Measurements from ENCODE around the gene GLUD1. TPM values are rescaled to one million over a fixed set of nuclear protein-coding genes. Genes with fewer than 3 reads are reported as not detected.
"Not testable (repeated sequence)": the region's sequence is repeated elsewhere in the genome, so short reads cannot be mapped to it uniquely, and the experiment has no call there.

The GLUD1 gene
- total RNA-seq, 1 donor from 2014 or later, result 69.5 TPM

DNA sequence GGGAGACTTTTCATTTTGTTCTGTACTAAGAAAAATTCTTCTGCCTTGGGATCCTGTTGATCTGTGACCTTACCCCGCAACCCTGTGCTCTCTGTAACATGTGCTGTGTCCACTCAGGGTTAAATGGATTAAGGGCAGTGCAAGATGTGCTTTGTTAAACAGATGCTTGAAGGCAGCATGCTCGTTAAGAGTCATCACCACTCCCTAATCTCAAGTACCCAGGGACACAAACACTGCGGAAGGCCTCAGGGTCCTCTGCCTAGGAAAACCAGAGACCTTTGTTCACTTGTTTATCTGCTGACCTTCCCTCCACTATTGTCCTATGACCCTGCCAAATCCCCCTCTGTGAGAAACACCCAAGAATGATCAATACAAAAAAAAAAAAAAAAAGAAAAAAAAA, 13.1 kb downstream of the GLUD1 start:
- not testable (repeated sequence) for H3K27ac Mint-ChIP-seq; H3K4me3 Mint-ChIP-seq (ENCODE audit: low read depth); DNase-seq (ENCODE audit: low spot score, unreplicated experiment); H3K27me3 Mint-ChIP-seq; H3K9me3 Mint-ChIP-seq (ENCODE audit: low read depth)
- peaks cover 23% of the 10 kb centered on the region for H3K4me1 Mint-ChIP-seq (ENCODE audit: low read depth)
- peaks cover 17% of the 10 kb centered on the region for H3K36me3 Mint-ChIP-seq (ENCODE audit: insufficient read depth)

DNA sequence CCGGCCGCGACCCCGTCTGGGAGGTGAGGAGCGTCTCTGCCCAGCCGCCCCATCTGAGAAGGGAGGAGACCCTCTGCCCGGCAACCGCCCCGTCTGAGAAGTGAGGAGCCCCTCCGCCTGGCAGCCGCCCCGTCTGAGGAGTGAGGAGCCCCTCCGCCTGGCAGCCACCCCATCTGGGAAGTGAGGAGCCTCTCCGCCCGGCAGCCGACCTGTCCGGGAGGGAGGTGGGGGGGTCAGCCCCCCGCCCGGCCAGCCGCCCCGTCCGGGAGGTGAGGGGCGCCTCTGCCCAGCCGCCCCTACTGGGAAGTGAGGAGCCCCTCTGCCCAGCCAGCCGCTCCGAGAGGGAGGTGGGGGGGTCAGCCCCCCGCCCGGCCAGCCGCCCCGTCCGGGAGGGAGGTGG, 14.0 kb downstream of the GLUD1 start:
- not testable (repeated sequence) for H3K4me3 Mint-ChIP-seq (ENCODE audit: low read depth); H3K27ac Mint-ChIP-seq; H3K9me3 Mint-ChIP-seq (ENCODE audit: low read depth); H3K27me3 Mint-ChIP-seq; DNase-seq (ENCODE audit: low spot score, unreplicated experiment)
- H3K36me3 Mint-ChIP-seq (ENCODE audit: insufficient read depth), result peaks cover 15% of the 10 kb centered on the region
- peaks cover 23% of the 10 kb centered on the region for H3K4me1 Mint-ChIP-seq (ENCODE audit: low read depth)

DNA sequence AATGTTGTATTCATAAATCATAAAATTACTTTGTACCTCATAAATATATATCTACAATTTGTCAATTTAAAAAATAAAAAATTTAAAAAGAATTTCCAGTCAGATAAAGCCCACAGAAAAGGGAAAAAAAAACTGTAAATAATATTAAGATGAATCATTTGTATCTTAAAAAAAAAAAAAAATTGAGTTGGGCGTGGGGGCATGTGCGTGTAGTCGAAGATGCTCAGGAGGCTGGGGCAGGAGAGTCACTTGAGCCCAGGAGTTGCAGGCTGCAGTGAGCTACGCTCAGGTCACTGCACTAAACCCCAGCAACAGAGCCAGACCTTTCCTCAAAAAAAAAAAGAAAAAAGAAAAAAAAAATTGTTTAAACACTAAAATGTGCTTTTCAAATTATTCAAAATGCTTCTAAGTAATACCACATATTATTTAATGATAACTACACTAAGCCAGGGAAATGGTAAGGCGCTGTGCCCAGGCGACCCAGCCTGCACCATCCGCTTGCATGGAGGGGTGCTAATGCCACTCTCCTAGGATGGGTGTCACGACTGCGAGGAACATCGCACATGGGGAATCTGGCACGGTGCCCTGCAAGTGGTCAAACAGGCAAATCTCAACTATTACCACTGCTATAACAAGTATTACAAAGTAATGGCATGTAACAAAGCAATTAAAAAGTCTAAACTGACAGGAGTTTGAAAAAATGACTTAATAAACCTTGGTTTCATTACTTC, 15.4 kb downstream of the GLUD1 start:
- H3K27me3 Mint-ChIP-seq, result no peaks in the 10 kb centered on the region
- H3K27ac Mint-ChIP-seq, result no peak overlapping the region
- H3K4me1 Mint-ChIP-seq (ENCODE audit: low read depth), result peaks cover 19% of the 10 kb centered on the region
- H3K36me3 Mint-ChIP-seq (ENCODE audit: insufficient read depth), result peaks cover 11% of the 10 kb centered on the region
- no peak overlapping the region for H3K4me3 Mint-ChIP-seq (ENCODE audit: low read depth)
- H3K9me3 Mint-ChIP-seq (ENCODE audit: low read depth), result no peaks in the 10 kb centered on the region
- TF ChIP-seq, protein P1, sequence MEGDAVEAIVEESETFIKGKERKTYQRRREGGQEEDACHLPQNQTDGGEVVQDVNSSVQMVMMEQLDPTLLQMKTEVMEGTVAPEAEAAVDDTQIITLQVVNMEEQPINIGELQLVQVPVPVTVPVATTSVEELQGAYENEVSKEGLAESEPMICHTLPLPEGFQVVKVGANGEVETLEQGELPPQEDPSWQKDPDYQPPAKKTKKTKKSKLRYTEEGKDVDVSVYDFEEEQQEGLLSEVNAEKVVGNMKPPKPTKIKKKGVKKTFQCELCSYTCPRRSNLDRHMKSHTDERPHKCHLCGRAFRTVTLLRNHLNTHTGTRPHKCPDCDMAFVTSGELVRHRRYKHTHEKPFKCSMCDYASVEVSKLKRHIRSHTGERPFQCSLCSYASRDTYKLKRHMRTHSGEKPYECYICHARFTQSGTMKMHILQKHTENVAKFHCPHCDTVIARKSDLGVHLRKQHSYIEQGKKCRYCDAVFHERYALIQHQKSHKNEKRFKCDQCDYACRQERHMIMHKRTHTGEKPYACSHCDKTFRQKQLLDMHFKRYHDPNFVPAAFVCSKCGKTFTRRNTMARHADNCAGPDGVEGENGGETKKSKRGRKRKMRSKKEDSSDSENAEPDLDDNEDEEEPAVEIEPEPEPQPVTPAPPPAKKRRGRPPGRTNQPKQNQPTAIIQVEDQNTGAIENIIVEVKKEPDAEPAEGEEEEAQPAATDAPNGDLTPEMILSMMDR (IDR thresholded peaks at IDR 0.05; ENCODE audit: unreplicated experiment), result no peak
- DNase-seq (ENCODE audit: low spot score, unreplicated experiment), result no peak

DNA sequence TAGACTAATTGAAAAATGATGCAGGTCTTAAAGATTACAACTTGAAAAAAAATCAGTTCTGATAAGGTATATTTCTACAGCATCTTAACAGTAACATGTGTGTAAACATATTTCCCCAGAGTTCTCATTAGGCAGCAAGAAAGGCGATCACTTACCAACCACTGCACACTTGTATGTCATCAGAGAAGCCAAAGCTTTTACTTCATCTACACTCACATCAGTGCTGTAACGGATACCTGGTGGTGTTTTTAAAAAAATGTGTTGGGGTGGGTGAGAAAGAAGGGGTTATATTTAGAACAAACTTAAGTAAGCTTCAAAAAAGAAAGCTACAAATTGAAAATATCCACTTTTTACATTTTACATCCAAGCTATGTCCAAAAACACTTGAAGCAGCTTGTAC, 18.2 kb downstream of the GLUD1 start:
- H3K9me3 Mint-ChIP-seq (ENCODE audit: low read depth); H3K4me3 Mint-ChIP-seq (ENCODE audit: low read depth); H3K27me3 Mint-ChIP-seq: not testable (repeated sequence)

DNA sequence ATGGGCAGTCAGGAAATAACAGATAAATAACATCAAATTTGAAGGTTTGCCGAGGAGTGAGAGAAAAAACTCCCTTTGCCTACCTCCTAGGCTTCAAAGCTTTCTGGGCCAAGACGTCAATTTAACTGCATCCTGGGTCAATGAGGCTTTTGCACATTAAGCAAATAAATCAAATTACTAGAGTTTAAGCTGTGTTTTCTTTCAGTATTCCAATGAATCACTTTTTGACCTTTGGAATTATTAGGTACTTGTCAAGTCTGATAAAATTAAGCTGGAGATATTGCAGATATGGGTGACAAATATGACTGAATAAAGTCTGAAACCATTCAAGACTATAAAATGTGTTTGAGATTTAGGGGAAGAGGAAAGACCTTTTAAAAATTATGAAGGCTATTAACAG, 22.2 kb downstream of the GLUD1 start:
- Mint-ChIP-seq H3K9me3 (ENCODE audit: low read depth) (no peaks in the 10 kb centered on the region), H3K27me3 (no peaks in the 10 kb centered on the region), H3K4me3 (ENCODE audit: low read depth) (no peak overlapping the region), H3K27ac (no peak overlapping the region), H3K4me1 (ENCODE audit: low read depth) (peaks cover 16% of the 10 kb centered on the region), H3K36me3 (ENCODE audit: insufficient read depth) (peaks cover 15% of the 10 kb centered on the region)
- DNase-seq (ENCODE audit: low spot score, unreplicated experiment), result no peak
- TF ChIP-seq, protein P1 (IDR thresholded peaks at IDR 0.05; ENCODE audit: unreplicated experiment), result no peak

More for the DNA sequence above, 18.2 kb downstream of the GLUD1 start:
- not testable (repeated sequence) for DNase-seq (ENCODE audit: low spot score, unreplicated experiment); H3K27ac Mint-ChIP-seq; H3K4me1 Mint-ChIP-seq (ENCODE audit: low read depth)
- H3K36me3 Mint-ChIP-seq (ENCODE audit: insufficient read depth), result peaks cover 17% of the 10 kb centered on the region

DNA sequence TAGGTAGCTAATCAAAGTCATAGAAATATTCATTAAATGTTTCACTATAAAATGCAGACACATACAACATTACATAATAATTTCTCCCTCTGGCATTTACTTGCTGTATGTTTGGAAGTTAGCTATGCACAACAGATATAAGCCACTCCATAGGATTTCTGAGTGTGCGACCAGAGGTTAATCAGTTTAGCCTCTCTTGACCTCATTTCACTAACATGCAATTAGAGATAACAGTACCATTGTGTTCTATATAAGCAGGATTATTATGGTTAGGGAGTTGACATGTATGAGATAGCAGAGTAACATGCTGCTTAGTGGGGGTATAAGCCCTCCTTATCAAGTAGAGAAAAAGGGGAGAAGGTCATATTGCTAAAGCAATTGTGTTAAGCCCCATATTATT, 26.4 kb downstream of the GLUD1 start:
- Mint-ChIP-seq H3K4me3 (ENCODE audit: low read depth) (no peak overlapping the region), H3K9me3 (ENCODE audit: low read depth) (no peaks in the 10 kb centered on the region), H3K36me3 (ENCODE audit: insufficient read depth) (peaks cover 31% of the 10 kb centered on the region), H3K27me3 (no peaks in the 10 kb centered on the region), H3K27ac (no peak overlapping the region), H3K4me1 (ENCODE audit: low read depth) (peaks cover 16% of the 10 kb centered on the region)
- no peak for DNase-seq (ENCODE audit: low spot score, unreplicated experiment)
- TF ChIP-seq, protein P1 (IDR thresholded peaks at IDR 0.05; ENCODE audit: unreplicated experiment), result no peak

- TF ChIP-seq, protein P1 (IDR thresholded peaks at IDR 0.05; ENCODE audit: unreplicated experiment), result no peak
- DNase-seq (ENCODE audit: low spot score, unreplicated experiment), result no peak
- no peaks in the 10 kb centered on the region for H3K27me3 Mint-ChIP-seq
- H3K4me3 Mint-ChIP-seq (ENCODE audit: low read depth), result no peak overlapping the region
- H3K36me3 Mint-ChIP-seq (ENCODE audit: insufficient read depth), result peaks cover 34% of the 10 kb centered on the region
- H3K9me3 Mint-ChIP-seq (ENCODE audit: low read depth), result no peaks in the 10 kb centered on the region
- no peak overlapping the region for H3K27ac Mint-ChIP-seq
- H3K4me1 Mint-ChIP-seq (ENCODE audit: low read depth), result peaks cover 10% of the 10 kb centered on the region
These were observed 27.8 kb downstream of the GLUD1 start for GRCh38 chr10:87066865-87067264.

Data from progenitor cell of endocrine pancreas (in vitro differentiated cells).